Rectal smooth muscle tissue (tissue), 1 donor: ENCODE measurements around the gene TJP2.

ENCODE experiments used
- H3K27ac ChIP-seq: one replicate; pipeline ENCODE4 v1.7.0; 2013; ENCODE audit warnings: low read depth, low read length, inconsistent platforms
- H3K27me3 ChIP-seq: one replicate; pipeline ENCODE4 v1.7.0; 2013; ENCODE audit warnings: low read length; ENCODE audit not compliant: control insufficient read depth, insufficient read depth
- H3K36me3 ChIP-seq: one replicate; pipeline ENCODE4 v1.7.0; 2013; ENCODE audit warnings: low read length; ENCODE audit not compliant: control insufficient read depth, insufficient read depth
- H3K4me1 ChIP-seq: one replicate; pipeline ENCODE4 v1.7.0; 2013; ENCODE audit warnings: low read length; ENCODE audit not compliant: control insufficient read depth, insufficient read depth
- H3K4me3 ChIP-seq: one replicate; pipeline ENCODE4 v1.7.0; 2013; ENCODE audit warnings: low read length
- H3K9ac ChIP-seq: one replicate; pipeline ENCODE4 v1.7.0; 2013; ENCODE audit warnings: low read length

Gene TJP2

DNA sequence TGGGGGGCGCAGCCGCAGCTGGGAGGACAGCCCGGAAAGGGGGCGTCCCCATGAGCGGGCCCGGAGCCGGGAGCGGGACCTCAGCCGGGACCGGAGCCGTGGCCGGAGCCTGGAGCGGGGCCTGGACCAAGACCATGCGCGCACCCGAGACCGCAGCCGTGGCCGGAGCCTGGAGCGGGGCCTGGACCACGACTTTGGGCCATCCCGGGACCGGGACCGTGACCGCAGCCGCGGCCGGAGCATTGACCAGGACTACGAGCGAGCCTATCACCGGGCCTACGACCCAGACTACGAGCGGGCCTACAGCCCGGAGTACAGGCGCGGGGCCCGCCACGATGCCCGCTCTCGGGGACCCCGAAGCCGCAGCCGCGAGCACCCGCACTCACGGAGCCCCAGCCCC is 47.0 kb downstream of the TJP2 start:
- Histone ChIP-seq H3K4me1 (no peaks in the 10 kb centered on the region), H3K9ac (no peak overlapping the region), H3K36me3 (no peaks in the 10 kb centered on the region), H3K27me3 (no peaks in the 10 kb centered on the region), H3K27ac (no peak overlapping the region), H3K4me3 (no peak overlapping the region)

DNA sequence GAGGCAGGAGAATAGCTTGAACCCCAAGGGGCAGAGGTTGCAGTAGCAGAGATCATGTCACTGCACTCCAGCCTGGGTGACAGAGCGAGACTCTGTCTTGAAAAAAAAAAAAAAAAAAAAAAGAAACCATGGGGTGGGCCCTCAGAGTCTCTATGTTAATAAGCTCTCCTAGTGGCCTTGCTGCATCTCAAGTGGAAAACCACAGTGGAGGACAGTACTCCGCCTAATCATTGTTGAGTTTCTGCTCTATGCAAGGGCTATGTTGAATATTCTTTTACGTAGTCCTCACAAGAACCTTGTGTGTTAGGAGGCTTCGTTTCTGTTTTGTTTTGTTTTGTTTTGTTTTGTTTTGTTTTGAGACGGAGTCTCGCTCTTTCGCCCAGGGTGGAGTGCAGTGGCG is 48.9 kb downstream of the TJP2 start:
- Histone ChIP-seq H3K9ac (no peak overlapping the region), H3K27ac (no peak overlapping the region), H3K27me3 (no peaks in the 10 kb centered on the region), H3K36me3 (no peaks in the 10 kb centered on the region), H3K4me1 (no peaks in the 10 kb centered on the region), H3K4me3 (no peak overlapping the region)

DNA sequence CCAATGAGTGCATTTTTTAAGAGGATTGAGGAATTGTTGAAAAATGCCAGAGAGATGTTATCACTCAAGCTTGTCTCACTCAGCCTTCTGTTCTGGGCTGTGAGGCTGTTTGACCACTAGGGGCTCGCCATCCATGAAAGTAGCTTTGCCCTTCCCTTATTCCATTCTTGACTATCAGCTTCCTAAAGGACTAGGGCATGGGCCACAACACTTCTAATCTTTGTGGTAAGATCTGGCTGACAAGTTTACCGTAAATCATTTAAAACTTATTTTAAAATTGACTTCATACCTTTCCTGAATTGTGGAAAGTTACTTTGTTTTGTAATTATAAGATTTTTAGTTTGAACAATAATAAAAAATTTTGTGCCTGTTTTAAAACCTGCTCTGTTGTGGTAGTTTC is 49.5 kb downstream of the TJP2 start:
- no peaks in the 10 kb centered on the region for H3K4me1 ChIP-seq
- no peak overlapping the region for H3K9ac ChIP-seq
- no peaks in the 10 kb centered on the region for H3K27me3 ChIP-seq
- no peaks in the 10 kb centered on the region for H3K36me3 ChIP-seq
- no peak overlapping the region for H3K4me3 ChIP-seq
- H3K27ac ChIP-seq, result no peak overlapping the region

DNA sequence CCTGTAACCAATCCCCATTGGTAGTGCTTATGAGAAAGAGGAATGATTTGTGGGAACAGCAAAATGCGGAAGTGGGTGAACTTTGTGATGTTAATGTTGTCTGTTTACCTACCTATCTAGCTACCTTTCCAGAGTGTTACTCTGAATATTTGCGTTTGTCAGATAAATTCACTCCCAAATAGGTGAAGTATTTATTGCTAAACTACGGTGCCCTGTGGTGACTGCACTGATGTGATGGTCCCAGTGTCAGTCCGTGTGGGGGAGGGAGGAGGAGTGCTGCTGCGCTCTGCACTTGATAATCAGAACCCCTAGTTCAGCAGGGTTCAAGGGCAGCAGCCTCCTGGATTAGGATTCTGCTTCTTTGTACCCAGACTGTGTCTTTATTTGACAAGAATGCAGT is 55.3 kb downstream of the TJP2 start:
- H3K36me3 ChIP-seq, result peaks cover 11% of the 10 kb centered on the region
- no peak overlapping the region for H3K27ac ChIP-seq
- H3K9ac ChIP-seq, result no peak overlapping the region
- no peak overlapping the region for H3K4me3 ChIP-seq
- H3K27me3 ChIP-seq, result no peaks in the 10 kb centered on the region
- H3K4me1 ChIP-seq, result no peaks in the 10 kb centered on the region

DNA sequence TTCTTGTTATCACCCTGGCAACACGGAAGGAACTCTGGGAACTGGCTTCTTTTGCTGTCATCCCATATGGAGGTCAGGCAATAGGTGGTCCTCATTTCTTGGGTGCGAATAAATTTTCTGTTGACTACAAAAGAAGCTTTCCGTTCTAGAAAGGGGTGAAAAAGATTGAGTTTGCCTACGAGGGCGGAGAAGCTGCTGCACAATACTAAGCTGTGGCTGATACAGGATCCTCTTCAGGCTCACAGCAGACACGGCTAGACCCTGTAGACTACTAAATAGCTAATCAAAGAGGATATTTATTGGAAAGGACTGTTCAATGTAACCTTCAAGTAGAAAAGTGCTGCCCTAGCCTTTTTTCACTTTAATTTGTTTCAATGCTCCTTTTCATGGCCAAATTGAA is 58.1 kb downstream of the TJP2 start:
- Histone ChIP-seq H3K4me3 (no peak overlapping the region), H3K27ac (no peak overlapping the region), H3K4me1 (no peaks in the 10 kb centered on the region), H3K36me3 (peaks cover 11% of the 10 kb centered on the region), H3K27me3 (no peaks in the 10 kb centered on the region), H3K9ac (no peak overlapping the region)

DNA sequence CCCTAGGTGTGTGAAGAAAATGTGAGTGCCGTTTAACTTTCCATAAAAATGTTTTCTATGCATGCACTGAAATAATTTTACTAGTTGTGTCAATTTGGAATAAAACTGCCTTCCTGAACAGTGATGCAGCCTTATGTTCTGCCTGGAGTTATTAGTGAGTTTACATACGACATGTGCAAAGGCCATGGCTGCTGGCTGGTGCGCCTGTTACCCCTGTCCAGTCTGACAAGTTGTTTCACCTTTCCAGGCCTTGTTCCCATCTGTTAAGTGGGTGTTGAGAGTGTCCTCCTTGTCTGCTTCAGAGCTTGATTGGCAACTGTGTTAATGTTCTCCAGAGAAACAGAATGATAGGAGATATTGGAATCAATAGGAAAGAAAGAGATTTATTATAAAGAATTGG is 60.6 kb downstream of the TJP2 start:
- Histone ChIP-seq H3K4me1 (no peaks in the 10 kb centered on the region), H3K36me3 (peaks cover 9% of the 10 kb centered on the region), H3K9ac (no peak overlapping the region), H3K27ac (no peak overlapping the region), H3K4me3 (no peak overlapping the region), H3K27me3 (no peaks in the 10 kb centered on the region)

DNA sequence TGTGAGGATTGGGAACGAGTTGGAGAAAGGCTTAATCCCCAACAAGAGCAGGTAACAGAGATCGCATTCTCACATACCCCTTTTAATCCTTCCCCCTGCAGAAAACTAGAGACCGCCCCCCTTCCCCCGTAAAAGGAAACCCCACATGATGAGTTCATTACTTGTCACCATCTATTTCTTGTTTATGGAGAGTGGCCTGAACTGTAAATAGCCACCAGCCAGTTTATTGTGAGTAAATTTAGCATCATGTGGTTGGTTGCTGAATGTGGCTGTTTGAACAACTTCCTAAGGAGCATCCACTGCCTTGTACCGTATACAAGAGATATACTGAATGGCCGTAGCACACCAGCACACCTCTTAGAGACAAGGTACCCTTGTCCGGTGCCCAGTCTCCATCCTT is 62.1 kb downstream of the TJP2 start:
- no peak overlapping the region for H3K27ac ChIP-seq

DNA sequence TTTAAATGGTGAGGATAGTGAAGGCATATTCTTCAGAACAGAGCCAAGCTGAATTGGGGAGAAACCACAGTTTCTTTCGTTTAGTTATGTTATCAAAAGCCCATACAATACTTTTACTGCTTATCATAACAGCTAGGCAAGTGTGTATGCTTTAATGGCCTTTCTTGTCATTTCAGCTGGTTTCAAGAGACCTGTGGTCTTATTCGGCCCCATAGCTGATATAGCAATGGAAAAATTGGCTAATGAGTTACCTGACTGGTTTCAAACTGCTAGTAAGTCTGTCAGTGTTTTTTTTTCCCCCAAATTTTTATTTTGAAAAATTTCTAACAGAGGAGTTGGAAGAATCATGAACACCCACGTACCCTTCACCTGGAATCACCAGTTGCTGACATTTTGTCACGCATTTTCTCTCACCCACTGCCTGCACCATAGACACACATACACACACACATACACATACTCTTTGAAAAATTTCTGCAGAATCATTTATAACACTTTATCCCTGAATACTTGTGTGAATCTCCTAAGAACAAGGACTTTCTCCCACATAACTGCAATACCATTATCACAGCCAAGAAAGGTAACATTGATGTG is 63.7 kb downstream of the TJP2 start:
- Histone ChIP-seq H3K27me3 (no peaks in the 10 kb centered on the region), H3K36me3 (peaks cover 12% of the 10 kb centered on the region), H3K9ac (no peak overlapping the region), H3K4me1 (no peaks in the 10 kb centered on the region), H3K4me3 (no peak overlapping the region), H3K27ac (no peak overlapping the region)

More for the DNA sequence above, 62.1 kb downstream of the TJP2 start:
- no peak overlapping the region for H3K9ac ChIP-seq
- no peaks in the 10 kb centered on the region for H3K4me1 ChIP-seq
- no peaks in the 10 kb centered on the region for H3K27me3 ChIP-seq
- peaks cover 12% of the 10 kb centered on the region for H3K36me3 ChIP-seq
- no peak overlapping the region for H3K4me3 ChIP-seq

DNA sequence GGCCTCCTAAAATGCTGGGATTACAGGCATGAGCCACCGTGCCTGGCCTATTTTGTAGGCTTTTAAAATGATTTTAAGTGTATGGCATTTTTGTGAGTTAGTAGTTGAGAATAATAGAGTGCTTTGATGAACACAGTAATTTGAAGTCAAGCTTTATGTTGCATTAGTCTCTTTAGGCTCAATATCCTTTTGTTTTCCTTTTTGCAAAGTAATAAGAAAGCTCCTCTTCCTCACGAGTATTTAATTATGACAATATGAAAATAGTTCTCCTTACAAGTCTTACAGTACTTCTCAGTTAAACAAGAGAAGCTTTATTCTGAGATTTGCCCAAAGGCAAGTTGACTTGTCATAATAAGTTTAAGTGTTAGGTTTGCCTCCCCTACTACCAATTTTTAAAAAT is 69.0 kb downstream of the TJP2 start:
- Histone ChIP-seq H3K27ac (no peak overlapping the region), H3K4me1 (no peaks in the 10 kb centered on the region), H3K36me3 (peaks cover 6% of the 10 kb centered on the region), H3K27me3 (no peaks in the 10 kb centered on the region), H3K4me3 (no peak overlapping the region), H3K9ac (no peak overlapping the region)

DNA sequence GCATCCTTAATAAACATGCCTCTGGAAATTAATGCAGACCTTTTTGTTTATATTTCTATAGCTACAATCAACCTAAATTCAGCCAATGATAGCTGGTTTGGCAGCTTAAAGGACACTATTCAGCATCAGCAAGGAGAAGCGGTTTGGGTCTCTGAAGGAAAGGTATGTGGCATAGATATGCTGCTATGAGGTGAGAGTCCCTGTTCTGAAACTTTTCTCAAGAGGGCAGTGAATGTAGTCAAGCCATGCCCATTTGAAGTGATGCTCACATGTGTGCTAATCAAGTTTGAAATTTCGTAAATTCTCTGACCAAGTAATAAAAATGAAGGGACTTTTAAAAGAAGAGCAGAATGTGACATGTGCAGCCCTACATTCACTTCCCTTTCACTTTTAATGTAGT is 72.6 kb downstream of the TJP2 start:
- H3K27ac ChIP-seq, result no peak overlapping the region
- no peaks in the 10 kb centered on the region for H3K4me1 ChIP-seq
- H3K4me3 ChIP-seq, result no peak overlapping the region
- H3K36me3 ChIP-seq, result peaks cover 7% of the 10 kb centered on the region
- no peak overlapping the region for H3K9ac ChIP-seq
- no peaks in the 10 kb centered on the region for H3K27me3 ChIP-seq

DNA sequence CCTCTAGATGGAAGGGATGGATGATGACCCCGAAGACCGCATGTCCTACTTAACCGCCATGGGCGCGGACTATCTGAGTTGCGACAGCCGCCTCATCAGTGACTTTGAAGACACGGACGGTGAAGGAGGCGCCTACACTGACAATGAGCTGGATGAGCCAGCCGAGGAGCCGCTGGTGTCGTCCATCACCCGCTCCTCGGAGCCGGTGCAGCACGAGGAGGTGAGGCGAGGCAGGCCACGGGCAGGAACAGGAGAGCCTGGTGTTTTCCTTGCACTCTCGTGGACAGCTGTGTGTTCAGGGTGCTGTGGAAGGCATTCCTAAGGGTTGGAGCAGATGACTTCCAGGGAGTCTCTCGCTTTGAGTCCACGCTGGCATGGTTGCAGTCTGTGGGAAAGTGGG is 73.9 kb downstream of the TJP2 start:
- Histone ChIP-seq H3K27ac (no peak overlapping the region), H3K9ac (no peak overlapping the region), H3K4me3 (no peak overlapping the region), H3K27me3 (no peaks in the 10 kb centered on the region), H3K36me3 (peaks cover 8% of the 10 kb centered on the region), H3K4me1 (no peaks in the 10 kb centered on the region)

DNA sequence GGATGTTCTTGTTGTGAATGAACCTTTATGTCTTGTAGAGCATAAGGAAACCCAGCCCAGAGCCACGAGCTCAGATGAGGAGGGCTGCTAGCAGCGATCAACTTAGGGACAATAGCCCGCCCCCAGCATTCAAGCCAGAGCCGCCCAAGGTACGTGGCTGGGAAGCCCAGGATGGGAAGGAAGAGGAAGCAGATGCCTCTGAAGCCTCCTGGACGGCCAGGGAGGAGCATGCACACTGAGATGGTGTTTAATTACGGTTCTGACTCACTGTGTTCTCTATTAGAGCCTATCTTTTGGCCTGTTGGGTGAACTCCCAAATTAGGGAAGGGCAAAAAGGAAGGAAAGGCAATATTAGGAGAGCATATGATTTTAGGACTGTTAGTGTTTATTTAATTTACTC is 75.3 kb downstream of the TJP2 start:
- Histone ChIP-seq H3K27ac (no peak overlapping the region), H3K36me3 (peaks cover 11% of the 10 kb centered on the region)

DNA sequence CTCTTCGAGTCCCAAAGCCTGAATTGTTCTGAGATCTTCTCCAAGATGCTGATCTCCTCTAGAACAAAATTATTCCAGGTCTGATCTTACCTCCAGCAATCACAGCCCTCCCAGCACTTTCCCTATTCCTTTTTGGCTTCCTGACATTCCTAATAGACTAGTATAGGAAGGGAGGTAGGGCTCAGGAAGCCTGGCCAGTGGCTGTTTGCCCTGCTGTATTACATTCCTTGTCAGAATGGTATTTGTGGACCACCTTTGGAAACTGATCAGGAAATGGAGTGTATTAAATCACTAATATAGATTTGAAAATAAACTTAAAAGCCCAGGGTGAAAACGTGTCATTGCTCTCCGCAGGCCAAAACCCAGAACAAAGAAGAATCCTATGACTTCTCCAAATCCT is 76.6 kb downstream of the TJP2 start:
- Histone ChIP-seq H3K9ac (no peak overlapping the region), H3K27ac (no peak overlapping the region), H3K4me3 (no peak overlapping the region), H3K27me3 (no peaks in the 10 kb centered on the region), H3K4me1 (no peaks in the 10 kb centered on the region), H3K36me3 (peaks cover 11% of the 10 kb centered on the region)

More for the DNA sequence above, 75.3 kb downstream of the TJP2 start:
- Histone ChIP-seq H3K27me3 (no peaks in the 10 kb centered on the region), H3K4me1 (no peaks in the 10 kb centered on the region), H3K9ac (no peak overlapping the region), H3K4me3 (no peak overlapping the region)
